Measurements from ENCODE around the gene NUP50.

The NUP50 gene

DNA sequence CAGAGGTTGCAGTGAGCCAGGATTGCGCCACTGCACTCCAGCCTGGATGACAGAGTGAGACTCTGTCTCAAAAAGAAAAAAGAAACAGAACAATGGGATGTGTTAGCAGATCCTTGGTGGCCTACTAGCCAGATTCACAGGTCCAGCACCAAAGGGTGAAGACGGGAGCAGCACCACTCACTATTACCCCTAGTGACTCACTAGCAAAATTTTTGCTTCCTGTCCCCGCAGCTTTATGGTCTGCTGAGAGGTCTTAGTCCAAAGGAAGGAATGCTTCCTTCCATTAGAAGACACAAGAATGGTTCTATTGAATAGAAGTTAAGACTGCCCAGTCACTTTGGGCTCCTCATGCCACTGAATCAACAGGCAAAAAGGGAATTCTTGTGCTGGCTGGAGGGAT is 35.9 kb upstream of the NUP50 start:
- in situ Hi-C loops (cut with HindIII; ENCODE audit: low pct_ligation_motif_present, low sequenced_read_pairs) = no loop called here
- H3K4me3 ChIP-seq (ENCODE audit: low read depth, low read length) = no peak overlapping the region
- H3K27ac ChIP-seq = no peak overlapping the region
- no peaks in the 10 kb centered on the region for H3K36me3 ChIP-seq (replicated peaks)
- DNase-seq = peak; percentile 14
- TF ChIP-seq, protein P1, sequence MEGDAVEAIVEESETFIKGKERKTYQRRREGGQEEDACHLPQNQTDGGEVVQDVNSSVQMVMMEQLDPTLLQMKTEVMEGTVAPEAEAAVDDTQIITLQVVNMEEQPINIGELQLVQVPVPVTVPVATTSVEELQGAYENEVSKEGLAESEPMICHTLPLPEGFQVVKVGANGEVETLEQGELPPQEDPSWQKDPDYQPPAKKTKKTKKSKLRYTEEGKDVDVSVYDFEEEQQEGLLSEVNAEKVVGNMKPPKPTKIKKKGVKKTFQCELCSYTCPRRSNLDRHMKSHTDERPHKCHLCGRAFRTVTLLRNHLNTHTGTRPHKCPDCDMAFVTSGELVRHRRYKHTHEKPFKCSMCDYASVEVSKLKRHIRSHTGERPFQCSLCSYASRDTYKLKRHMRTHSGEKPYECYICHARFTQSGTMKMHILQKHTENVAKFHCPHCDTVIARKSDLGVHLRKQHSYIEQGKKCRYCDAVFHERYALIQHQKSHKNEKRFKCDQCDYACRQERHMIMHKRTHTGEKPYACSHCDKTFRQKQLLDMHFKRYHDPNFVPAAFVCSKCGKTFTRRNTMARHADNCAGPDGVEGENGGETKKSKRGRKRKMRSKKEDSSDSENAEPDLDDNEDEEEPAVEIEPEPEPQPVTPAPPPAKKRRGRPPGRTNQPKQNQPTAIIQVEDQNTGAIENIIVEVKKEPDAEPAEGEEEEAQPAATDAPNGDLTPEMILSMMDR (IDR thresholded peaks at IDR 0.05; ENCODE audit: low read depth, low read length, missing control alignments) = no peak
- peaks cover 4% of the 10 kb centered on the region for H3K27me3 ChIP-seq (replicated peaks)

DNA sequence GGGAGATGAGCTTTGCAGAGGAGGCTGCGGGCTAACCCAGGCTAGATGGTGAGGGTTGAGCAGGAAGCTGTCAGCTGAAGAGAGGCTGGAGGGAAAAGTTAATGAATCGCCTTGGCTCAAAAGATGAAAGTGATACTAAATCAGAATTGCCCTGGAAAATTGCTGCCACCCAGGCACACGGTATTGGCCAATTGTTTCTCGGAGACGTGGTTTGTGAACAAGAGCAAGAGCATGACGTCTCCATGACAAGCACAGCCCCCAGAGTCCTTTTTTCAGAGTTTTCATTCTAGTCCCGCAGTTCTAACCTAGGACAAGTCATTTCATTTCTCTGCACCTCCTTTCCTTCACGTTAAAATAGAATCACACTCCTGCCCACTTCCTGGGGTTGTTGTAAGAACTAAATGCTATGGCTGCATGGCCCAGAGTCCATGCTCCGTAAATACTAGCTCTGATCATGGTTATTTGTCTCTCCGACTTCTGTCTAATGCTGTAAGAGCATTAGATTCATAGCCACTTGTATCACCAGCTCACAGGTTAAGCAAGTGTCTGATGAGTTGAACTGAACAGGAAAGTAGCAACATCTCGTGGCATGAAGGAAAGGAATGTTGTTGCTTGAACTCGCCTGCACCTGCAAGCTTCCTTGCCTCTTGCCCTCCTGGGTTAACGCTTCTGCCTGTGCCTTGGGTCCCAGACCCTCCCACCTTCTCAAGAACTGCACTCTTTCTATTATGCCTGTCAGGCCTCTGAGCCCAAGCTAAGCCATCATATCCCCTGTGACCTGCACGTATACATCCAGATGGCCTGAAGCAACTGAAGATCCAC is 33.8 kb upstream of the NUP50 start:
- no peak overlapping the region for H3K27ac ChIP-seq
- peaks cover 9% of the 10 kb centered on the region for H3K36me3 ChIP-seq (replicated peaks)
- DNase-seq = no peak
- H3K27me3 ChIP-seq (replicated peaks) = no peaks in the 10 kb centered on the region
- in situ Hi-C loops (cut with HindIII; ENCODE audit: low pct_ligation_motif_present, low sequenced_read_pairs) = no loop called here
- TF ChIP-seq, protein P1 (IDR thresholded peaks at IDR 0.05; ENCODE audit: low read depth, low read length, missing control alignments) = no peak
- no peak overlapping the region for H3K4me3 ChIP-seq (ENCODE audit: low read depth, low read length)

DNA sequence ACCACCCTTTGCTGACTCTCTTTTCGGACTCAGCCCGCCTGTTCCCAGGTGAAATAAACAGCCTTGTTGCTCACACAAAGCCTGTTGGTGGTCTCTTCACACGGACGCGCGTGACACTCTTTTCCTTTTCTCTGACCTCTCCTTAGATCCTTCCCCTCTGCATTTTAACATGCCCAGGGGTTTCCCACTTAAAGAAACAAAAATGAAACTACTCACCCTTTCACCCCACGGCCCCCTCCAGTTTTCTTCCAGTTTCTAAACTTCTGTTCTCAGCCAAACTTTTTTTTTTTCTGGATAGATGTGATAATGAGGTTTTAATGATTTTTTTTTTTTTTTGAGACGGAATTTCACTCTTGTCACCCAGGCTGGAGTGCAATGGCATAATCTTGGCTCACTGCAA is 32.8 kb upstream of the NUP50 start:
- in situ Hi-C loops (cut with HindIII; ENCODE audit: low pct_ligation_motif_present, low sequenced_read_pairs) = no loop called here
- Histone ChIP-seq H3K27ac (no peak overlapping the region), H3K4me3 (ENCODE audit: low read depth, low read length) (no peak overlapping the region), H3K27me3 (replicated peaks) (no peaks in the 10 kb centered on the region), H3K36me3 (replicated peaks) (peaks cover 9% of the 10 kb centered on the region)
- no peak for DNase-seq
- TF ChIP-seq, protein P1 (IDR thresholded peaks at IDR 0.05; ENCODE audit: low read depth, low read length, missing control alignments) = no peak

DNA sequence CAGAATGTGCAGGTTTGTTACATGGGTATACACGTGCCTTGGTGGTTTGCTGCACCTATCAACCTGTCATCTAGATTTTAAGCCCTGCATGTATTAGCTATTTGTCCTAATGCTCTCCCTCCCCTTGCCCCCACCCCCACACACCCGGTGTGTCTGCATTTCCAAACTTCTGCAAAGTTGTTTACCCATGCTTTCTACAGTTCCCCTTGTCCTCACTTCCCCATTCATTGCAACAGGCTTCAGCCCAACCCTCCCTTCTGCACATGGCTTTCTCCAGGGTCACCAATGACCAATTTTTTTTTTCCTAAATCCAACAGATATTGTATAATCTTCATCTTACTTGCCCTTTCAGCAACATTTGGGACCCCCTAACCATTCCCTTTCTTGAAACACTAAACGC is 32.0 kb upstream of the NUP50 start:
- no peak for DNase-seq
- Histone ChIP-seq H3K36me3 (replicated peaks) (peaks cover 9% of the 10 kb centered on the region), H3K4me3 (ENCODE audit: low read depth, low read length) (no peak overlapping the region), H3K27me3 (replicated peaks) (no peaks in the 10 kb centered on the region), H3K27ac (no peak overlapping the region)
- TF ChIP-seq, protein P1 (IDR thresholded peaks at IDR 0.05; ENCODE audit: low read depth, low read length, missing control alignments) = no peak
- in situ Hi-C loops (cut with HindIII; ENCODE audit: low pct_ligation_motif_present, low sequenced_read_pairs) = no loop called here

DNA sequence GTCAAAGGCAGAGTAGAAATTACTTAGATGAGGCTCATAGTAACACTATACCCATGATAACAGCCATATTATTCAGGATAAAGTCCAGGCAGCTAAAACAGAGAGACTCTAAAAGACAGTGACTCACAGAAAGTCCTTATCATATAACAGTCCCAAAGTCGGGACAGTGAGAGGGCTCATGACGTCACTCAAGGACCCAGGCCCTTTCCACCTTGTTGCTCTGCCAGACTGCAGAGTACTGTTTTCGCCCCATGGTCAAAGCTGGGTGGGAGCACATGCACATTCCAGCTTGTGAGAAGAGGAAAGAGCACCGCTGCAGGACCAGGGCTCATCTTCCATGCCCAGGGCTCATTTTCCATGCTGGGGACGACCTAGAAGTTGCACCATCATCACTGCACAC is 29.4 kb upstream of the NUP50 start:
- no peak for DNase-seq
- in situ Hi-C loops (cut with HindIII; ENCODE audit: low pct_ligation_motif_present, low sequenced_read_pairs) = no loop called here
- TF ChIP-seq, protein P1 (IDR thresholded peaks at IDR 0.05; ENCODE audit: low read depth, low read length, missing control alignments) = no peak
- Histone ChIP-seq H3K27ac (no peak overlapping the region), H3K4me3 (ENCODE audit: low read depth, low read length) (no peak overlapping the region), H3K27me3 (replicated peaks) (no peaks in the 10 kb centered on the region), H3K36me3 (replicated peaks) (peaks cover 9% of the 10 kb centered on the region)

DNA sequence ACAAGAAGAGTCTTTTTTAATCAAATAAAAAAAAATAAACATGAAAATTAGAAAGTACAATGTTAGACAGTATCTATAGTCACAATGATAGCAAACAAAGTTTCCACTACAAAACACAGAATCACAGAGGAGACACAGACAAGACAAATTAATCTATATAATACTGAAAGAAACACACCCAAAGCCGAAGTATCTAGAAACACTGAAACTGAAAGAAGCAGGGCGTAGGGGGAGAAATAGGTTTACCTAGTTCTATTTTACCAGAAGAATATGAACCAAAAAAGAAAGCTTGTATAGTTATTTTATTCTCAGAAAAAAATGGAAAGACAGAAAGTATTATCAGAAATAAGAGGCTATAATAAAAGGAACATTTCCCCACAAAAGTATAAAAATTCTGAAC is 27.1 kb upstream of the NUP50 start:
- peaks cover 9% of the 10 kb centered on the region for H3K36me3 ChIP-seq (replicated peaks)
- in situ Hi-C loops (cut with HindIII; ENCODE audit: low pct_ligation_motif_present, low sequenced_read_pairs) = no loop called here
- no peaks in the 10 kb centered on the region for H3K27me3 ChIP-seq (replicated peaks)

More for the DNA sequence above, 27.1 kb upstream of the NUP50 start:
- DNase-seq = no peak
- Histone ChIP-seq H3K27ac (no peak overlapping the region), H3K4me3 (ENCODE audit: low read depth, low read length) (no peak overlapping the region)
- TF ChIP-seq, protein P1 (IDR thresholded peaks at IDR 0.05; ENCODE audit: low read depth, low read length, missing control alignments) = no peak

Data from brain microvascular endothelial cell (primary cell).